HFFc6 (cell line): ENCODE measurements around the gene CCNF. TPM values are rescaled to one million over a fixed set of nuclear protein-coding genes. Genes with fewer than 3 reads are reported as not detected.
A peak's percentile ranks its signal among the peaks of the same experiment; 100 is the strongest.

Experiments
- DNase-seq: peaks from one replicate; pipeline ENCODE4 v3.0.0-alpha.2; 2018
- H3K27ac Mint-ChIP-seq: 2 replicates; pipeline ENCODE4 v1.8.0; 2020; ENCODE audit warnings: mild to moderate bottlenecking, mixed read lengths
- H3K27me3 Mint-ChIP-seq: 2 replicates; pipeline ENCODE4 v1.8.0; 2021; ENCODE audit warnings: mild to moderate bottlenecking, moderate library complexity, mixed read lengths; ENCODE audit not compliant: insufficient read depth
- H3K36me3 Mint-ChIP-seq: 2 replicates; pipeline ENCODE4 v1.8.0; 2021; ENCODE audit warnings: low read depth, mixed read lengths
- H3K4me1 Mint-ChIP-seq: 2 replicates; pipeline ENCODE4 v1.8.0; 2020; ENCODE audit warnings: low read depth, mixed read lengths
- H3K4me3 Mint-ChIP-seq: 2 replicates; pipeline ENCODE4 v1.8.0; 2020; ENCODE audit warnings: mild to moderate bottlenecking, moderate library complexity, mixed read lengths
- H3K9me3 Mint-ChIP-seq: 2 replicates; pipeline ENCODE4 v1.8.0; 2020; ENCODE audit warnings: mild to moderate bottlenecking, mixed read lengths
- CTCF ChIP-seq: fragments of 200-600 bp; sonication (generic); IDR thresholded peaks from 2 replicates; pipeline ENCODE4 v1.5.0; 2021; ENCODE audit warnings: antibody characterized with exemption, mild to moderate bottlenecking
- total RNA-seq, 6 experiments: library from RNA; stranded (reverse); fragmentation: NEBNext Ultra II Directional; extraction: Animal tissue kit (Norgen Biotek cat#: 25700); gene quantifications; 2 replicates in 1 of 6; 3 replicates in 5 of 6; pipeline ENCODE4 v1.2.3, GENCODE V29; 2021

Gene CCNF
- total RNA-seq, 6 experiments from 2014 or later, result 10.9 to 22.3 (median 19.8) TPM

GRCh38 chr16:2474877-2475412 lies 45.7 kb downstream of the CCNF start, which contains the start of gene TBC1D24:
TBC1D24 (plus strand) TSS chr16:2475127; CDS start chr16:2496149, 21,022 bp downstream.
- TF ChIP-seq CTCF, result no peak
- no peaks in the 10 kb centered on the region for H3K36me3 Mint-ChIP-seq
- DNase-seq, result peak; percentile 74
- H3K27ac Mint-ChIP-seq, result peak within 1 kb of the TSS; percentile 69
- no peaks in the 10 kb centered on the region; the same call in 1 of the 2 replicates for H3K27me3 Mint-ChIP-seq
- H3K9me3 Mint-ChIP-seq, result no peaks in the 10 kb centered on the region
- H3K4me1 Mint-ChIP-seq, result peaks cover 6% of the 10 kb centered on the region; the same call in 1 of the 2 replicates
- peak within 1 kb of the TSS; percentile 78 for H3K4me3 Mint-ChIP-seq

- H3K4me1 Mint-ChIP-seq, result peaks cover 6% of the 10 kb centered on the region; the same call in 1 of the 2 replicates
- H3K4me3 Mint-ChIP-seq, result peak overlapping the region; percentile 69
- DNase-seq, result no peak
- H3K27ac Mint-ChIP-seq, result no peak overlapping the region
- H3K27me3 Mint-ChIP-seq, result no peaks in the 10 kb centered on the region; the same call in 1 of the 2 replicates
- no peaks in the 10 kb centered on the region for H3K9me3 Mint-ChIP-seq
- TF ChIP-seq CTCF, result no peak
- no peaks in the 10 kb centered on the region for H3K36me3 Mint-ChIP-seq
Measured at GRCh38 chr16:2475413-2476344, 46.4 kb downstream of the CCNF start.

- Mint-ChIP-seq H3K4me1 (peaks cover 6% of the 10 kb centered on the region; the same call in 1 of the 2 replicates), H3K4me3 (peak overlapping the region; percentile 69), H3K27me3 (no peaks in the 10 kb centered on the region; the same call in 1 of the 2 replicates), H3K36me3 (no peaks in the 10 kb centered on the region), H3K27ac (no peak overlapping the region), H3K9me3 (no peaks in the 10 kb centered on the region)
- no peak for TF ChIP-seq CTCF
- no peak for DNase-seq
Measured at GRCh38 chr16:2476345-2476720, 47.1 kb downstream of the CCNF start.

- no peak for TF ChIP-seq CTCF
- Mint-ChIP-seq H3K4me1 (peaks cover 7% of the 10 kb centered on the region; the same call in 1 of the 2 replicates), H3K27ac (no peak overlapping the region), H3K4me3 (peak overlapping the region; percentile 69; the same call in 1 of the 2 replicates), H3K9me3 (no peaks in the 10 kb centered on the region), H3K36me3 (no peaks in the 10 kb centered on the region), H3K27me3 (no peaks in the 10 kb centered on the region; the same call in 1 of the 2 replicates)
- DNase-seq, result no peak
Measured at GRCh38 chr16:2476741-2477140, 47.5 kb downstream of the CCNF start.

- Mint-ChIP-seq H3K27ac (no peak overlapping the region), H3K4me3 (no peak overlapping the region)
Measured at GRCh38 chr16:2477327-2477726, 48.1 kb downstream of the CCNF start.

More at GRCh38 chr16:2477327-2477726, 48.1 kb downstream of the CCNF start:
- Mint-ChIP-seq H3K36me3 (no peaks in the 10 kb centered on the region), H3K27me3 (no peaks in the 10 kb centered on the region; the same call in 1 of the 2 replicates), H3K9me3 (no peaks in the 10 kb centered on the region), H3K4me1 (peaks cover 13% of the 10 kb centered on the region)
- no peak for DNase-seq
- TF ChIP-seq CTCF, result no peak
